GM12874 (cell line): ENCODE data around the gene MAP7D2.

Experiments used
- TF ChIP-seq, protein P1 (sequence below): IDR thresholded peaks from 2 replicates; pipeline ENCODE4 v1.5.1; 2011; ENCODE audit warnings: low read depth, mild to moderate bottlenecking, control low read depth, low read length, moderate library complexity; ENCODE audit not compliant: insufficient read depth

The MAP7D2 gene

GRCh38 chrX:20129547-20129946 is 12.8 kb upstream of the MAP7D2 start:
- TF ChIP-seq, protein P1, sequence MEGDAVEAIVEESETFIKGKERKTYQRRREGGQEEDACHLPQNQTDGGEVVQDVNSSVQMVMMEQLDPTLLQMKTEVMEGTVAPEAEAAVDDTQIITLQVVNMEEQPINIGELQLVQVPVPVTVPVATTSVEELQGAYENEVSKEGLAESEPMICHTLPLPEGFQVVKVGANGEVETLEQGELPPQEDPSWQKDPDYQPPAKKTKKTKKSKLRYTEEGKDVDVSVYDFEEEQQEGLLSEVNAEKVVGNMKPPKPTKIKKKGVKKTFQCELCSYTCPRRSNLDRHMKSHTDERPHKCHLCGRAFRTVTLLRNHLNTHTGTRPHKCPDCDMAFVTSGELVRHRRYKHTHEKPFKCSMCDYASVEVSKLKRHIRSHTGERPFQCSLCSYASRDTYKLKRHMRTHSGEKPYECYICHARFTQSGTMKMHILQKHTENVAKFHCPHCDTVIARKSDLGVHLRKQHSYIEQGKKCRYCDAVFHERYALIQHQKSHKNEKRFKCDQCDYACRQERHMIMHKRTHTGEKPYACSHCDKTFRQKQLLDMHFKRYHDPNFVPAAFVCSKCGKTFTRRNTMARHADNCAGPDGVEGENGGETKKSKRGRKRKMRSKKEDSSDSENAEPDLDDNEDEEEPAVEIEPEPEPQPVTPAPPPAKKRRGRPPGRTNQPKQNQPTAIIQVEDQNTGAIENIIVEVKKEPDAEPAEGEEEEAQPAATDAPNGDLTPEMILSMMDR: no peak

- TF ChIP-seq, protein P1: no peak
Measured at GRCh38 chrX:20128670-20129069, 12.0 kb upstream of the MAP7D2 start.

DNA sequence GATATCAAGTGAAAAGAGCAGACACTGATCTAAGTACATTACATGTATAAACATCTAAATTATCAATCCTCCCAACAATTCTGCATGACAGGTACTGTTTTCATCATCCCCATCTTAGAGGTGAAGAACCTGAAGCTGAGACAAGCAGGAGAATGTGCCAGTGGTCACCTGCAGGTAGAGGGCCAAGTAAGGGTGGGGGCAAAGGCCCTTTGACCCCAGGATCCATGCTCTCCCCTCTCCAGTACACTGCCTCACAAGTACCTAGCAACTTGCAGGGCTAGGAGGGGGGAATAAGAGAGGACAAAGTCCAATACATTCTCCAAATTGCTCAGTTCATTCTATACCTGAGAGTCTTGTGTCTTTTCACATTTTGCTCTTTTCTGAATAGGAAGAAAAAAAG is 8.3 kb upstream of the MAP7D2 start:
- TF ChIP-seq, protein P1: no peak

DNA sequence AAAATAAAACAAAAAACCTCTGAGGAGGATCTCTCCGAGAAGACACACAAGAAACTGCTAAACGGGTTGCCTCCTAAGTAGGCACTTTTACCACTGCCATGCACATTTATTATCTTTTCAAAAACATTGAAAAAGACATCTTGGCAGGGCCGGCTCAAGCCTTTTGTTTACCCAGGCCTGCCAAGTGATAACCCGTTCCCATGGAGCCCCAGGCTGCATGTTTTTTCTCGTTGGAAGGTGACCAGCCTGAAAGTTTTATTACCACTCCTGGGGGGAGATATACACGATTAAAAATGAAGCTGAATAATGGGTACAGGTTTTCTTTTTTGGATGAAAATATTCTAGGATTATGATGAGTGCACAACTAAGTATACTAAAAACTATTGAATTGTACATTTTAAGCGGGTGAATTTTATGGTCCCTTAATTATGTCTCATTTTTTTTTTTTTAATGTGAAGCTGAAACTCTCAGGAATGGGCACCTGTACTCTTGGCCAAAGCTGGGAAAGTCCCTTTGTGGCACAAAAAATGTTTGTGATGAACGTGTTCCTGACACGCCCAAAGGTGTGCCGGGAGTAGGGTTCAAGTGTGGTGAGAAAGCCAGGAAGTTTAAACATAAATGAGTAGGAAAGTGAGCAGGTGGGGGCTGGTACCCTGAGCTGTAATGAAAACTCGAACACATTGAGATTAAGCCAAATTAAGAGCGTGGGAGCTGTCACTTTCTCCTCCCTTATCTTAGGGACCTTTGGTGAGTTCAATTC is 1.5 kb upstream of the MAP7D2 start:
- TF ChIP-seq, protein P1: no peak

- TF ChIP-seq, protein P1: no peak
Measured at GRCh38 chrX:20116087-20116576, 575 bp downstream of the MAP7D2 start.

- TF ChIP-seq, protein P1: no peak
Measured at GRCh38 chrX:20112022-20112774, 4.5 kb downstream of the MAP7D2 start.

DNA sequence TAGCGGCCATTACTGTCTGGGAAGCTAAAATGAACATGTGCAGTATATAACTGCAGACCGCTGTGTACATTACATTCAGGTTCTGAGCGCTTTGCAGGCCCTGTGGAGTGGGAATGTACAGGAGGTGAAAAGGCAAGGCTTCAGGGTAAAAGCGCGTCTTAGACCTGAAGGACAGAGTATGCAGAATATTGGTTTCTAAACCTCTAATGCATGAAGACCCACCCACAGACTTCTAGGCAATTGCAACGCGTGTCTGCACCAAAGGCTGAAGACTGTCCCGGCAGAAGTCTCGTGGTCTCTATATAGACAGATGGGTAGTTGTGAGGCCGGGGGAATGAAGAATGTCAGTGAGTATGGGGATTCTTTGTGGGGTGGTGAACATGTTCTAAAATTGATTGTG is 5.4 kb downstream of the MAP7D2 start:
- TF ChIP-seq, protein P1: no peak
